H1 (cell line): Measurements from ENCODE around the gene DISC1. TPM values are rescaled to one million over a fixed set of nuclear protein-coding genes. Genes with fewer than 3 reads are reported as not detected.

Source experiments
- CTCF ChIA-PET: fragments of 300-600 bp; sonication (Branson Sonifier 250); formaldehyde crosslinking; loops from one replicate; lab custom pipeline; 2021; ENCODE audit not compliant: partially characterized antibody; lab: Charles Lee
- POLR2A ChIA-PET: fragments of 300-600 bp; sonication (Branson Sonifier 250); formaldehyde crosslinking; loops from one replicate; lab custom pipeline; 2021; ENCODE audit warnings: inconsistent platforms; ENCODE audit not compliant: partially characterized antibody; lab: Charles Lee
- DNase-seq, 2 experiments: peaks; one replicate each; pipeline versions ENCODE4 v3.0.0 to v3.0.0-alpha.2; 2010 to 2022; ENCODE audit warnings: low spot score in 2 of 2, low read depth in 1 of 2, mixed read lengths in 1 of 2
- FAIRE-seq: peaks from 2 replicates; lab custom pipeline; 2011; peaks lifted over from hg19 to GRCh38; lab: Jason Lieb, UNC
- H2AFZ ChIP-seq: 2 replicates; pipeline ENCODE4 v1.8.1; 2012; ENCODE audit warnings: low read length, inconsistent platforms
- H2AK5ac ChIP-seq: 2 replicates; pipeline ENCODE4 v1.6.1; 2013; ENCODE audit warnings: low read depth, low read length
- H2BK120ac ChIP-seq: replicated peaks from 2 replicates; pipeline ENCODE3; 2013; ENCODE audit warnings: low read depth, low read length, inconsistent platforms
- H2BK12ac ChIP-seq: 2 replicates; pipeline ENCODE4 v1.6.1; 2013; ENCODE audit warnings: low read depth, low read length
- H2BK15ac ChIP-seq: 2 replicates; pipeline ENCODE4 v1.6.1; 2013; ENCODE audit warnings: low read length
- H2BK20ac ChIP-seq: 2 replicates; pipeline ENCODE4 v1.6.1; 2013; ENCODE audit warnings: low read length
- H2BK5ac ChIP-seq: 2 replicates; pipeline ENCODE4 v1.6.1; 2013; ENCODE audit warnings: low read depth, low read length
- H3K14ac ChIP-seq: 2 replicates; pipeline ENCODE4 v1.6.1; 2013; ENCODE audit warnings: inconsistent platforms; ENCODE audit not compliant: insufficient read length
- H3K18ac ChIP-seq: 2 replicates; pipeline ENCODE4 v1.6.1; 2013; ENCODE audit warnings: low read length; ENCODE audit errors: extremely low read depth
- H3K23ac ChIP-seq: 2 replicates; pipeline ENCODE4 v1.6.1; 2013; ENCODE audit warnings: inconsistent platforms; ENCODE audit not compliant: insufficient read length
- H3K23me2 ChIP-seq: 2 replicates; pipeline ENCODE4 v1.6.1; 2013; ENCODE audit warnings: low read depth, low read length
- H3K27ac ChIP-seq: 2 replicates; pipeline ENCODE4 v1.6.1; 2011; ENCODE audit warnings: low read depth, low read length, inconsistent platforms
- H3K27me3 ChIP-seq, 4 experiments: replicated peaks in 1 of 4; 1 replicate in 1 of 4; 2 replicates in 3 of 4; pipeline versions ENCODE4 v1.6.1 to v1.8.1; 2011 to 2013; ENCODE audit warnings: low read length in 3 of 4, mild to moderate bottlenecking in 3 of 4, inconsistent platforms in 2 of 4, mixed read lengths in 2 of 4, moderate library complexity in 1 of 4; ENCODE audit not compliant: control insufficient read depth in 3 of 4, insufficient read depth in 3 of 4; ENCODE audit errors: extremely low read depth in 1 of 4
- H3K36me3 ChIP-seq, 4 experiments: 2 replicates each; pipeline versions ENCODE4 v1.6.1 to v1.8.1; 2011 to 2013; ENCODE audit warnings: mild to moderate bottlenecking in 4 of 4, low read length in 3 of 4, moderate library complexity in 2 of 4, control low read depth in 1 of 4, inconsistent platforms in 1 of 4; ENCODE audit not compliant: insufficient read depth in 4 of 4, control insufficient read depth in 2 of 4
- H3K4ac ChIP-seq: replicated peaks from 2 replicates; pipeline ENCODE3; 2013; ENCODE audit warnings: low read length, low read depth, mixed read lengths, inconsistent platforms; ENCODE audit not compliant: insufficient read length
- H3K4me1 ChIP-seq, 4 experiments: replicated peaks in 1 of 4; 1 replicate in 1 of 4; 2 replicates in 3 of 4; pipeline versions ENCODE4 v1.6.1 to v1.8.1; 2011 to 2013; ENCODE audit warnings: low read length in 3 of 4, inconsistent platforms in 2 of 4, mixed read lengths in 1 of 4; ENCODE audit not compliant: insufficient read depth in 4 of 4, control insufficient read depth in 3 of 4
- H3K4me2 ChIP-seq, 2 experiments: 2 replicates each; pipeline versions ENCODE4 v1.6.1 to v1.8.1; 2011 to 2013; ENCODE audit warnings: low read depth in 2 of 2, low read length in 2 of 2, control low read depth in 1 of 2, inconsistent platforms in 1 of 2, mild to moderate bottlenecking in 1 of 2; ENCODE audit not compliant: insufficient read depth in 1 of 2
- H3K4me3 ChIP-seq, 4 experiments: fragments of 200-600, 300-600 bp in 1 of 4; sonication (generic), shearing (Covaris generic), sonication (Bioruptor Twin) in 1 of 4; 2 replicates each; pipeline versions ENCODE4 v1.5.1 to v1.8.1; 2011 to 2016; ENCODE audit warnings: low read length in 4 of 4, low read depth in 3 of 4, control low read depth in 2 of 4, inconsistent platforms in 2 of 4, mild to moderate bottlenecking in 2 of 4, mixed read lengths in 1 of 4, moderate library complexity in 1 of 4; ENCODE audit not compliant: insufficient read depth in 2 of 4; ENCODE audit errors: extremely low read depth in 1 of 4
- H3K56ac ChIP-seq: replicated peaks from 2 replicates; pipeline ENCODE3; 2013; ENCODE audit warnings: low read depth, mild to moderate bottlenecking, mixed read lengths, low read length, inconsistent platforms; ENCODE audit not compliant: insufficient read length
- H3K79me1 ChIP-seq: 2 replicates; pipeline ENCODE4 v1.6.1; 2013; ENCODE audit warnings: low read depth, low read length, control low read depth
- H3K79me2 ChIP-seq, 2 experiments: 2 replicates each; pipeline versions ENCODE4 v1.6.1 to v1.8.1; 2012 to 2013; ENCODE audit warnings: low read length in 2 of 2, mild to moderate bottlenecking in 2 of 2, inconsistent platforms in 1 of 2; ENCODE audit not compliant: insufficient read depth in 2 of 2, control insufficient read depth in 1 of 2
- H3K9ac ChIP-seq, 4 experiments: replicated peaks in 1 of 4; 1 replicate in 1 of 4; 2 replicates in 3 of 4; pipeline versions ENCODE4 v1.6.1 to v1.8.1; 2011 to 2013; ENCODE audit warnings: low read depth in 3 of 4, low read length in 3 of 4, control low read depth in 2 of 4, mild to moderate bottlenecking in 2 of 4, moderate library complexity in 2 of 4, inconsistent platforms in 1 of 4; ENCODE audit errors: extremely low read depth in 1 of 4
- H3K9me3 ChIP-seq, 2 experiments: 2 replicates each; pipeline versions ENCODE4 v1.6.1 to v1.8.1; 2012 to 2013; ENCODE audit warnings: mild to moderate bottlenecking in 2 of 2, moderate library complexity in 2 of 2, control low read depth in 1 of 2, inconsistent platforms in 1 of 2, low read depth in 1 of 2, low read length in 1 of 2, mixed read lengths in 1 of 2; ENCODE audit not compliant: insufficient read depth in 2 of 2
- H4K20me1 ChIP-seq, 2 experiments: replicated peaks in 1 of 2; 2 replicates each; pipeline versions ENCODE3 to v1.8.1; 2011 to 2013; ENCODE audit warnings: inconsistent platforms in 2 of 2, low read length in 2 of 2, mild to moderate bottlenecking in 1 of 2; ENCODE audit not compliant: insufficient read depth in 2 of 2, control insufficient read depth in 1 of 2
- H4K5ac ChIP-seq: 2 replicates; pipeline ENCODE4 v1.6.1; 2013; ENCODE audit warnings: low read length, low read depth, mixed read lengths, inconsistent platforms; ENCODE audit not compliant: insufficient read length
- H4K8ac ChIP-seq: 2 replicates; pipeline ENCODE4 v1.8.0; 2013; ENCODE audit warnings: mild to moderate bottlenecking, moderate library complexity, low read length, inconsistent platforms; ENCODE audit not compliant: insufficient read depth; ENCODE audit errors: extremely low read depth
- H4K91ac ChIP-seq: replicated peaks from 2 replicates; pipeline ENCODE3; 2013; ENCODE audit warnings: low read length, mixed read lengths, inconsistent platforms; ENCODE audit not compliant: insufficient read length
- GTF2F1 ChIP-seq: IDR thresholded peaks from 2 replicates; pipeline ENCODE4 v1.6.1; 2012; ENCODE audit warnings: low read depth, low read length, improper control_type of control experiment, borderline replicate concordance
- SIRT6 ChIP-seq: IDR thresholded peaks from one replicate; pipeline ENCODE4 v1.7.1; 2012; ENCODE audit warnings: low read length, inconsistent platforms
- WGBS, 2 experiments: shearing (Covaris generic) in 1 of 2; methylation state at CpG; one replicate each; pipeline versions ENCODE4 v1.1.6 to v1.1.7; 2013 to 2015; ENCODE audit warnings: low lambda C conversion rate in 2 of 2, mixed read lengths in 2 of 2, inconsistent platforms in 1 of 2, low coverage in 1 of 2, missing lambda C conversion rate in 1 of 2; ENCODE audit not compliant: insufficient replicate concordance in 2 of 2, insufficient coverage in 1 of 2, insufficient read length in 1 of 2; ENCODE audit errors: extremely low coverage in 1 of 2, missing lambda C conversion rate in 1 of 2; 5-methylcytosine and 5-hydroxymethylcytosine counted together
- polyA plus RNA-seq, 7 experiments: library from polyadenylated mRNA; depleted of rRNA in 3 of 7; stranded (reverse) in 5 of 7; unstranded in 2 of 7; fragments of >200 nt in 5 of 7; fragments of 200-250 nt in 2 of 7; gene quantifications; 1 replicate in 5 of 7; 2 replicates in 1 of 7; 4 replicates in 1 of 7; pipeline versions ENCODE4 v1.2.1 to v1.2.3, GENCODE V29; 2011 to 2013; ENCODE audit warnings: missing spikeins in 2 of 7, mixed read lengths in 2 of 7
- total RNA-seq: library from RNA; stranded (reverse); fragmentation: NEBNext Ultra II Directional; extraction: Animal tissue kit (Norgen Biotek cat#: 25700); gene quantifications from 2 replicates; pipeline ENCODE4 v1.2.1, GENCODE V29; 2021

Gene DISC1
- total and polyA plus RNA-seq, 2 of the 8 experiments (the other 6 are each of a cell fraction or from before 2014, with no cell fraction given) = 1.1 to 3.5 TPM

DNA sequence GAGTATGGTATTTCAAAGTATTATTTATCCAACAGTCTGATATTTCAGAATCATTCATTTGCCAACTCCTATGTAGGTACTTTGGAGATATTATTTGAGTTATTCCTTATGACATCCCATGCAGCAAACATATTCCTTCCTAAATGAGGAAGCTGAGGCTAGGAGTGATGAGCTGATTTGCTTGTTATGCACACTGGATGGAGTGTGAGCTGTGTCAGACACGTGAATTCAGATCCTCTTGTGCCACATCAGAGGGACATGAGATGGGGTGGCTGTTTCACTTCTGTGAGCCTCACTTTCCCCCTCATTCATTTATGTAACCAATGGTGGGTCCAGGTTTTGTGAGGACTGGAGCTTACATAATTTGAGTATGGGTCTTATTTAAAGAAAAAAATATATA, 215.9 kb downstream of the DISC1 start:
- Histone ChIP-seq H2BK120ac (no peak overlapping the region), H4K5ac (no peak overlapping the region), H2AK5ac (no peak overlapping the region), H3K4me1 (no peaks in the 10 kb centered on the region; a peak in 1 of 7 replicates), H2BK15ac (no peak overlapping the region), H3K36me3 (no peaks in the 10 kb centered on the region), H3K27ac (no peak overlapping the region), H3K23ac (no peak overlapping the region), H3K27me3 (peaks cover 0 to 2% (median 0%) of the 10 kb centered on the region in 4 experiments; a peak in 1 of 7 replicates), H3K9me3 (no peaks in the 10 kb centered on the region), H3K4me2 (no peak overlapping the region), H2AFZ (no peak overlapping the region), H2BK12ac (no peak overlapping the region), H4K8ac (no peak overlapping the region), H2BK5ac (no peak overlapping the region), H3K56ac (no peak overlapping the region), H4K20me1 (no peaks in the 10 kb centered on the region), H3K4ac (no peak overlapping the region), H3K9ac (no peak overlapping the region), H3K23me2 (no peaks in the 10 kb centered on the region; the same call in 1 of the 2 replicates), H4K91ac (no peak overlapping the region), H2BK20ac (no peak overlapping the region), H3K79me2 (no peaks in the 10 kb centered on the region), H3K14ac (no peak overlapping the region), H3K18ac (no peak overlapping the region), H3K4me3 (no peak overlapping the region), H3K79me1 (no peaks in the 10 kb centered on the region)
- 93% methylated on average over 1 of the region's 1 CpG; no CpG with 5 or more reads in 1 of the 2 experiments for WGBS, 2 experiments
- no peak for DNase-seq
- no peak for FAIRE-seq
- ChIA-PET POLR2A (no interaction called here), CTCF (interaction anchor here (1.0 to 1.6 kb wide), 2 partner anchors 28 to 75 kb away, joined by 3 to 4 read pairs; no protein-coding TSS in a partner anchor)
- TF ChIP-seq SIRT6 (no peak), GTF2F1 (no peak)
